Measurements from ENCODE around the gene SLC22A2.
"Not testable (repeated sequence)": the region's sequence is repeated elsewhere in the genome, so short reads cannot be mapped to it uniquely, and the experiment has no call there.

Gene SLC22A2

DNA sequence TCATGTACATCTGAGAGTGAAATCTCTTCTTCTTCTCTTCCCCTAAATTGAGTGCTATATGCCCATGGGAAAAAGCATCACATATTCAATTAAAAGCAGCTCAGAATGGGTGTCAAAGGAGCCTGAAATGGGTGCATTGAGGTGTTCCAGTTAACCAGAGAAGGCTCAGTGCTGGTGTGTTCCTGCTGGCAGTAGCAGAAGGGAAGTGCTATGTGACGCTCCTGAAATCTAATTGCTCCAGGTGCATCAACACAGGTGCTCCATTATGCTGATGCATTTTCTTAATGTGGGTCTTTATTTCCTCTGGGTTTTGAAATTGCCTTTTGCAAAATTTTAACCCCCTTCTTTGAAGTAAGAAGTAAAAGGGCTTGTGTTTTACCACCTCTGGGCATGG, 17.9 kb downstream of the SLC22A2 start:
- DNase-seq: no peak

DNA sequence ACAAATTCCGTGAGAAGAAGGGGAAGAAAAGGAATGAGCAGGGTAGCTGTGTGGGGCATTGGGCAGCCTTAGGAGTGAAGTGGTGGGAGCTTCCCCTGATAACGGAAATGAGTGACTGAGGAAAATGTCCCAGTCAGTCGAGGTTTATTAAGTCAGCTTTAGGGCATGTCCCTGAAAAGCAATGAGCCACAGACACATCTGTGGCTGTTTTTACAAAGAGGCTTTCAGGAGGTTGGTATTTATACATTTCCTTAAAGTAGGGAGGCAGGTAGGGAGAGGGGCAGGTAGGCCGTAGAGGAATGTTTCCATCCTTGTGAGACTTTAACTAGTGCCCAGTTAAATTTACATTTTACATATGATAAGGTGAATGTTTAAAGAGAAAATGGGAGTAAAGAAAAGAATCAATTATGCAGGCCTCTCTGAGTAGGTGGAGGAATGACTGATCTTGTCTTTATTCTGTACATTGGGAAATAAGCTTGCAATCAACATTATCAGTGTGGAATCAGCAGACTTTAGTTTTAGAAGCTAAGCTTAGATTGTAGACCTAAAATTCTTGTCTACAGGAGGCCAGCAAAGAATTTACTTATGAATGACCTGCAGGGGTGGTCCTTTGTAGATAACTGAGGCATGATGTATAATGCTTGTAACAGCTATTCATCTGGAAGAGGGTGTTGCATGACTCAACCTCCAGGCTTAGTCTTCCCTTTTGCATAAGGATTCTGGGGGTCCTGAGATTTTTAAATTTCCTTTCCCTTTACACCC, 18.5 kb downstream of the SLC22A2 start:
- DNase-seq: no peak

DNA sequence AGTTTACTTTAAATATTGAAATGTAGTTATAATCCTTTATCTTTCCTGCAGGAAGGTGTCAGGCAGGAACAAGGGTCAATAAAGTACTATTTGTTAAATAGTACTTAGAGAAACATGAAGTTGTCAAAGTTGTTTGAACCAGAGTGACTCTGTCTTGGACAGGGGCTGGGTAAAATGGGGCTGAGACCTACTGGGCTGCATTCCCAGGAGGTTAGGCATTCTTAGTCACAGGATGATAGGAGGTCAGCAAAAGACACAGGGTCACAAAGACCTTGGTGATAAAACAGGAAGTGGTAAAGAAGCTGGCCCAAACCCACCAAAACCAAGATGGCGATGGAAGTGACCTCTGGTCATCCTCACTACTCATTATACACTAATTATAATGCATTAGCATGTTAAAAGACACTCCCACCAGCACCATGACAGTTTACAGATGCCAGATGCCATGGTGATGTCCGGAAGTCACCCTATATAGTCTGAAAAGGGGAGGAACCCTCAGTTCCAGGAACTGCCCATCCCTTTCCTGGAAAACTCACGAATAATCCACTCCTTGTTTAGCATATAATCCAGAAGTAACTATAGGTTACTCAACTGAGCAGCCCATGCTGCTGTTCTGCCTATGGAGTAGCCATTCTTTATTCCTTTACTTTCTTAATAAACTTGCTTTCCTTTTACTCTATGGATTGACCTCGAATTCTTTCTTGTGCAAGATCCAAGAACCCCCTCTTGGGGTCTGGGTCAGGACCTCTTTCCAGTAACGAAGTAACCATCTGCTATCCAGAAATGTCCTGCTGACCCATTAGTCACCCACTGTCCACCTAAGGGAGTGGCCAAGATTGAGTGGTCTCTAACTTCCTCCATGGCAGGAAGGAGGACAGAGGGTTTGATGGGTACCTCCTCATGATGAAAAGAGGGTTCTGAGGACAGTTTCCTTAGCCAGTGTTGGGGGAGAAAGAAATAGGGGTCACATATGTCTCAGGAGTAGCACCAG, 19.6 kb downstream of the SLC22A2 start:
- no peak for DNase-seq

DNA sequence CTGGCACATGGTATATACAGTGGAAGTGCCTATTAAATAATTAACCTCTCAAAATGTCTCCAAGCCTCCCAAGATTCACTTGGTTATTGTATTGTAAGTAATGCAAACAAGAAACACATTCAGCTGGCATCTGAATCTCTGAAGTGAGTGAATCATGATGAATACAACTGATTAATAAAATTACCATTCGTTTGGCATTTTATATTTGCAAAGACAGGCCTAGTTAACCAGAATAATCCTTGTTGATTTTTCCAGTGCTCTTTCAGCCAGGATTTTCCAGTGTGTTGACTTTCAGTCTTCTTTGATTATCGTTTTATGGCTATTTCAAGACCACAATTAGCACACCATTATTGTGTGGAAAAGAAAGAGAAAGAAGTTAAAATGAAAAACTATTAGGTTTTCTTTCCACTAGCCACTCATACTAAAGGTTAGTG, 20.3 kb downstream of the SLC22A2 start:
- DNase-seq: no peak

DNA sequence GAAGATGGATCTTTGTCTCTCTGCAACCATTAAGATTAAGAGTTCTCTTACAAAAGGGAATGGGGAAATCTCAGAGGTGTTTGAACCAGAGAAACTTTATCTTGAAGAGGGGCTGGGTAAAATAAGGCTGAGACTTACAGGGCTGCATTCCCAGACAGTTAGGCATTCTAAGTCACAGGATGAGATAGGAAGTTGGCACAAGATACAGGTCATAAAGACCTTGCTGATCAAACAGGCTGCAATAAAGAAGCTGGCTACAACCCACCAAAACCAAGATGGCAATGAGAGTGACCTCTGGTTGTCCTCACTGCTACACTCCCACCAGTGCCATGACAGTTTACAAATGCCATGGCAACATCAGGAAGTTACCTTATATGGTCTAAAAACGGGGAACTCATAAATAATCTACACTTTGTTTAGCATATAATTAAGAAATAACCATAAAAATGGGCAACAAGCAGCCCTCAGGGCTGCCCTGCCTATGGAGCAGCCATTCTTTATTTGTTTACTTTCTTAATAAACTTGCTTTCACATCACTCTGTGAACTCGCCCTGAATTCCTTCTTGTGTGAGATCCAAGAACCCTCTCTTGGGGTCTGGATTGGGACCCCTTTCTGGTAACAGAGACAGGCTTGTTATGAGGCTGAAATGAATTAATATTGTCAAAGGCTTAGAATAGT, 20.9 kb downstream of the SLC22A2 start:
- not testable (repeated sequence) for DNase-seq

DNA sequence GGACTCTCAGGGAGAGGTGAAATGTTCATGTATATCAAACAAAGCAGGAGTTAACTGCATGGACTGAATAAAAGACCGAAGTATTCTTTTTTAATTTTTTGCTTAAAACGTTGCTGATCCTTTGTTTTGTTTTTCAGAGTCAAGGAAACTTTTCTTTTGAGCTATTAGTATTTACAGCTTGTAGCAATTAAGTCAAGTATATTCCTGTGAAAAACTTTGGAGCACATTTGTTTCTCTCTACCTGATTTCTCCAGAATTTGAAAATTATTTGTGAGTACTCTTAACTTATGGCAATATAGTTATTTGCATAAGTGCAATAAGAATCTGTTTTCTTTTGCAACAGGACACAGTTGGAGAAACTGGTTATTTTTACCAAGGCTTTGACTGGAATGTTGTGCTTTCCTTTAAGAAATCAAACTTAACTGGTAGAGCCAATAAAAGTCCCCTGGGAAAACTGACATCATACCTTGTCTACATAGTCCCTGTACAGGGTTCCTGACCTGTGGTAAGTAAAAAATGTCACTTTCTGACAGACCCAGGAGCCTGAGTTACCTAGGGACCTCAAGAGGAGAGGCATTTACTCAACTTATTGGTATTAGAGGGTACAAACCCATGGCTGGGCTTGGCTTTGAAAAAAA, 22.3 kb downstream of the SLC22A2 start:
- DNase-seq: not testable (repeated sequence)

DNA sequence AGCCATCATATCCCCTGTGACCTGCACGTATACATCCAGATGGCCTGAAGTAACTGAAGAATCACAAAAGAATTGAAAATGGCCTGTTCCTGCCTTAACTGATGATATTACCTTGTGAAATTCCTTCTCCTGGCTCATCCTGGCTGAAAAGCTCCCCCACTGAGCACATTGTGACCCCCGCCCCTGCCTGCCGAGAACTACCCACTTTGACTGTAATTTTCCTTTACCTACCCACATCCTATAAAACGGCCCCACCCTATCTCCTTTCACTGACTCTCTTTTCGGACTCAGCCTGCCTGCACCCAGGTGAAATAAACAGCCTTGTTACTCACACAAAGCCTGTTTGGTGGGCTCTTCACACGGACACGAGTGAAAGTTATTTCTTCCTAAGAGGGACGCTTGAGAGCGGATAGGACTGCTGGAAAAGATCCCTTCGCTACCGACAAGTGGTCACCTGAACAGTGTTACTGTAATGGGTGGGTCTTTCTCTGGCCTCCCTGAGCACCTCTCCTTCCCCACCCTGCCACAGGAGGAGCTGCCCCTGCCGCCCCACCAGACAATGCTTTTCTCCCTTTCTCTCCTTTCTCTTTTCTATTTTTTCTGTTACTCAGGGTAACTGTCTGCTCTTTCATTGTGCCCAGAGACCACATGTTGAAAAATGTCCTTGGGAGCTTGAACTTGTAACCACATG, 24.5 kb downstream of the SLC22A2 start:
- DNase-seq: not testable (repeated sequence)

DNA sequence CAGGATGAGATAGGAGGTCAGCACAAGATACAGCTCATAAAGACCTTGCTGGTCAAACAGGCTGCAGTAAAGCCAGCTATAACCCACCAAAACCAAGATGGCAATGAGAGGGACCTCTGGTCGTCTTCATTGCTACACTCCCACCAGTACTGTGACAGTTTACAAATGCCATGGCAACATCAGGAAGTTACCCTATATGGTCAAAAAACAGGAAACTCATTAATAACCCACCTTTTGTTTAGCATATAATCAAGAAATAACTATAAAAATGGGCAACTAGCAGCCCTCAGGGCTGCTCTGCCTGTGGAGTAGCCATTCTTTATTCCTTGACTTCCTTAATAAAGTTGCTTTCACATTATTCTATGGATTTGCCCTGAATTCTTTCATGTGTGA, 30.9 kb downstream of the SLC22A2 start:
- no peak for DNase-seq

DNA sequence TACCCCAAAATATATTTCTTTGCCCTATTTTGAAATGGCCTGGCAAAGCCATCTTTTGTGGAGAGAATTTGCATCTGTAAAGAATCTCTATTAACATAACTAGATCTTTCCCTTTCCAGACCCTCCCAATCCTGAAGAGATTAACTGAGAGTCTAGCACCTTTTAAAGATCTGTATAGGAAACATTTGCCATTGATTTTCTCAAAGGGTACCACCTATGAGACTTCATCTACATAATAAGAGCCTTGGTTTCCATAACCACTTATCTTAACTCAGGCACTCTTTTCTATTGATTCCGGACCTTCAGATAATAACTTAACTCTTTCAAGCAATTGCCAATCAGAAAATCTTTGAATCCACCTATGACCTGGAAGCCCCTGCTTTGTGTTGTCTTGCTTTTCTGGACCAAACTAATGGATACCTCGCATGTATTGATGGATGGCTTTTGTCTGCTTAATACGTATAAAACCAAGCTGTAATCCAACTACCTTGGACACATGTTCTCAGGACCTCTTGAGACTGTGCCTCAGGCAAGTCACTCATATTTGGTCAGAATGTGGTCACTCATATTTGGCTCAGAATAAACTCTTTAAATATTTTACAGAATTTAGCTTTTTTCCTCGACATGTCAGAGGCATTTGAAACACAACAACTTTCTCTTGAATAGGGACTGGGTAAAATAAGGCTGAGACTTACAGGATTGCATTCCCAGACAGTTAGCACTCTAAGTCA, 31.4 kb downstream of the SLC22A2 start:
- DNase-seq: no peak

DNA sequence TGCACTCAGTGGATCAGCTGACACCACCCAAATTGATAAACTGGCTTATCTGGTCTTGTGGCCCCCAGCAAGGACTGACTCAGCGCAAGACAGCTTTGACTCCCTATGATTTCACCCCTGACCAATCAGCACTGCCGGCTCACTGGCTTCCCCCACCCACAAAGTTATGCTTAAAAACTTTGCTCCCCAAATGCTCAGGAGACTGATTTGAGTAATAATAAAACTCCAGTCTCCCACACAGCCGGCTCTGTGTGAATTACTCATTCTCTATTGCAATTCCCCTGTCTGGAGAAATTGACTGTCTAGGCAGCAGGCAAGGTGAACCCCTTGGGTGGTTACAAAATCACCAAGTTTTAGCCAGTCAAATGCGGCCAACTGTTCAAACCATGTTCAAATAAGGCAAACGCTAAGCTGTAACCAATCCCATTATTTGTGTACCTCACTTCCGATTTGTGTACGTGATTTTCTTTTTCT, 32.5 kb downstream of the SLC22A2 start:
- DNase-seq: no peak

DNA sequence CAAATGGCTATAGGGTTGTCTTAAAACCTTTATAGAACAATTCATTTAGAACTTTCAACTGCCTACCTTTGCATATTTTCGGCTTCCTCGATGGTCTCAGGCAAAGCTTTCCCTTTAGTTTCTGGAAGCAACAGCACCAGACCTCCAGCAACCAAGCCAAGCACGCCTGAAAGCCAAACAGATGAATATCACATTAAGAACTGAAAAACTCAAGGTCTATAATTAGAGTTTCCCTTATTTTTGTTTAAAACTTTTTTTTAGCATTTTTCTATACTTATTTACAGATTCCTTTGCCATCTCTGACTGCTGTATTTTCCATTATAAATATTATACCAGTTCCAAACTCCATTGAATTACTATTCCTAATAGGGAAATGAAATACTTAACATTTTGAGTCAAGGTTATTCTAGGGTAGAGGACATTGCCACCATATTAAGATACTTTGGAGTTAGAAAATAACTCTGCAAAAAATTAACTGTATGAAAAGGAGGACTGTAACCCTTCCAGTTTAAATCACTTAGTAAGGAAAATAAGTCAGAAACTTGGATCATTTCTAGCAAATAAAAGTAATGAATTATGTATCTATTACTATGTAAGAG, 33.9 kb downstream of the SLC22A2 start:
- no peak for DNase-seq

DNA sequence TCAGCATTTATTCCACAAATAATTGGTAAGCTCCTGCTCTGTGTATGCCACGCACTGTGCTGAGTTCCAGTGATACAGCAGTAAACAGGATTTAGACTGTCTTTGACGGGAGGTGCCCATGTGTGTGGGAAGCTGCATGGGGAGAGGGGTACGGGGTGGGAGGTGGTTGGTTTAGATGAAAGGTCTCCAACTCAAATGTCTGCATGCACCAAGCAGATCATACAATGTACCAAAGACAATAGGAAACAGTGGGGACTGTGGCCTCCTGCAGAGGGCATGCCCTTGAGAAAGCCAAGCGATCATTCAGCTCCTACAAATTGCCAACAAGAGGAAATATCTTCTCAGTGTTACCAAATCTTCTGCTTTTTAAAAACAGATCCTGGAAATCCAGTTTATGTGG, 36.1 kb downstream of the SLC22A2 start:
- no peak for DNase-seq

DNA sequence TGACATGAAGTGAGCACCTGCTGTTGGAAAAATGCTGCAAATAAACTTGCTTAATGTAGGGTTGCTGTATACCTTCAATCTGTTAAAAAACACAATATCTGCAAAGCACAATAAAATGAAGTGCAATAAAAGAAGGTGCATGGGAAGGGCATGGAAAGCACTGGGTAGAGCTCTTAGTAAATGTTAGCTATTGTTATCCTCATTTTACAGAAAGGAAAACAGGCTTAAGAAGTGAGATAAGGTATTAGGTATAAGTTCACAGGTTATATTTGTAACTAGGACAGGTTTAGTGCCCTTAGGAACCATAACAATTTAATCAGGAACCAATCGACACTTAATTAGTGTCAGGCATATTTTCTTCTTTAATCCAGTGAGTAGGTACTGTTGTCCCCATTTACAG, 36.7 kb downstream of the SLC22A2 start:
- DNase-seq: no peak

DNA sequence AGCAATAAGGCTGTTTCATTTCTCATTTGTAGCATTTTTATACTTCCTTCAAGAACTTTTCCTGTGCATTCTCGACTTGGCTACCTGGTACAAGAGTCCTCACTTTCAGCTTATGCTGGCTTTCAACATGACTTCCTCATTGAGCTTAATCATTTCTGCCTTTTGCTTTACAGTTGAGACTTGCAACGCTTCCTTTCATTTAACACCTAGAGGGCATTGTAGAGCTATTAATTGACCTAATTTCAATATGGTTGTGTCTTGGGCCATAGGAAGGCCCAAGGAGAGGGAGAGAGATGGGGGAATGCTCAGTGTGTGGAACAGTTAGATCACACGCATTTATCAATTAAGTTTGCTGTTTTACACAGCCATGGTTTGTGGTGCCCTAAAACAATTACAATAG, 37.2 kb downstream of the SLC22A2 start:
- no peak for DNase-seq

DNA sequence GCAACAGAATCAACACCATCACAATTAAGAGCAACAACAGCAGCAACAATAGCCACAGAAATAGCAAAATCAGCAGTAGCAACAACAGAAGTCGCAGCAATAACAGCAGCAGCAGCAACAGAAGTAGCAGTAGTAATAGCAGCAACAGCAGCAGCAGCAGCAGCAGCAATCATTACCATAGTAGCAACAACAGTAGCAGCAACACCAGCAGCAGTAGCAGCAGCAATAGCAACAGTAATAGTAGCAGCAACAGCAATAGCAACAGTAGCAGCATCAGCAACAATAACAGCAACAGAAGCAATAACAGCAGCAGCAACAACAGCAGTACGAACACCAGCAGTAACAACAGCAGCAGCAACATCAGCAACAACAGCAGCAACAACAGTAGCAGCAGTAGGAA, 39.8 kb downstream of the SLC22A2 start:
- DNase-seq: no peak

DNA sequence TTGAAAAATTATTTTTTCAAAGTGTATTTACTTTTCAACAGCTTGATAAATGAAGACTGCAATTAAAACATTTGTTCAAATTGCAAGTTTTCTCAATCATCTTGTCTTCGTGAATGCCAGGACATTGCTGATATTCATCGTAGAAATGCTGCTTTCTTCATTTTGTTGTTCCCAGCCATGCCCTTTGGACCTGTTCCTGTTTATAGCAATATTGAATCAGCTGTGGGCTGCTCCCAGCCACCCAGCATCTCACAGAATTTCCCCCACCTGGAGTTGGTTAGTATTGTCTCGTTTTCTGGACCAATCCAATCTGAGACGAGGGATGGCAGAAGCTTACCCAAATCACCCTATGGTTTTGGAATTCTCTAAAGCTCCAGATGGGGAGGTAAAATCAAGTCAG, 40.8 kb downstream of the SLC22A2 start:
- DNase-seq: no peak

DNA sequence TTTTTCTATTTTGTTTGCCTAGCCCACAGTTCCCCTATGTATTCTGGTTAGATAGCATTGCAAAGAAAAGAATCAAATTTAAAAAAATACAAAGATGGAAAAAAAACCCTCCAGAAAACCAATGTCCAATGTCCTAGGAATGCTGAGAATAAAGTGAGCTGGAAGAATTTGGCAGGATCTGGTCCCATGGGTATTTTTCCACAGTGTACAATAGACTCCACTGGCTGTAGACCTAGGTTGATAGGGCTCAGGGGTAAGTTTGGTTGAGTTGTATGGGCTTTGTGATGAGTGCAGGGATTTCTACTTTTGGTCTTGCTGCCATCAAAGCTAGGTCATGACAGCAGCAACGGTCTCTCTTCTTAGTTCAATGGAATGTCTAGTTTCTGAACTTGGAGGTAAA, 41.5 kb downstream of the SLC22A2 start:
- DNase-seq: no peak

DNA sequence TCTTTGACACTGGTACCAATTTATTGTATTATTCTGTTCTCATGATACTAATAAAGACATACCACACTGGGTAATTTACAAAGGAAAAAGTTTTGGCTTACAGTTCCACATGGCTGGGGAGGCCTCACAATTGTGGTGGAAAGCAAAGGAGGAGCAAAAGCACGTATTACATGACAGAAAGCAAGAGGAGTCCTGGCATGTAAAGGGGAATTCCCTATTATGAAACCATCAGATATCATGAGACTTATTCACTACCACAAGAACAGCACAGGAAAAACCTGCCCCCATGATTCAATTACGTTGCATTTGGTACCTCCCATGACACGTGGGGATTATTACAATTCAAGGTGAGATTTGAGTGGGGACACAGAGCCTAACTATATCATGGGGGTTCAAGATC, 43.4 kb downstream of the SLC22A2 start:
- no peak for DNase-seq

DNA sequence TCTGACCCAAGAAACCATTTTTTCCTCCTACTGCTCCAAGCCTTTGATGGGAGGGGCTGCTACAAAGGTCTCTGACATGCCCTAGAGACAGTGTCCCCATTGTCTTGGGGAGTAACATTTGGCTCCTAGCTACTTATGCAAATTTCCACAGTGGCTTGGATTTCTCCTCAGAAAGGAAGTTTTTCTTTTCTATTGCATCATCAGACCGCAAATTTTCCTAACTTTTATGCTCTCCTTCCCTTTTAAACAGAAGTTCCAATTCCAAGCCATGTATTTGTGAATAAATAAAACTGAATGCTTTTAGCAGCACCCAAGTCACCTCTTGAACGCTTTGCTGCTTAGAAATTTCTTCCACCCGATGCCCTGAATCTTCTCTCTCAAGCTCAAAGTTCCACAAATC, 51.0 kb downstream of the SLC22A2 start:
- DNase-seq: no peak

DNA sequence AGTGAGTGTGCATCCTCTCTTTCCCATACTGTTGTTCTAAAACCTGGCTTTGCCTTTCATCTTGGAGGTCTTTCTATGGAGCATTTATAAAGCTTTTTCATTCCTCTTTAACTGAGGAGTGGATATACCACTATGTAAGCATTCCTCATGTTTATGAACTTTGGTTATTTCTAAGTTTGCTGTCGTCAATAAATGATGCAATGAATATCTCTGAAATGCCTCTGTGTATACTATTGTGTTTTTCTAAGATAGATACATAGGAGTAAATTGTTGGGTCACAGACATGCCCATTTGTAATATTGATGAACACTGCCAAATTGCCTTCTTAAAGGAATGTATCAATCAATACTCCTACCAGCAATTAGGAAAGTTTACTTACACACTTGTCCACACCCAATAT, 53.9 kb downstream of the SLC22A2 start:
- DNase-seq: no peak

DNA sequence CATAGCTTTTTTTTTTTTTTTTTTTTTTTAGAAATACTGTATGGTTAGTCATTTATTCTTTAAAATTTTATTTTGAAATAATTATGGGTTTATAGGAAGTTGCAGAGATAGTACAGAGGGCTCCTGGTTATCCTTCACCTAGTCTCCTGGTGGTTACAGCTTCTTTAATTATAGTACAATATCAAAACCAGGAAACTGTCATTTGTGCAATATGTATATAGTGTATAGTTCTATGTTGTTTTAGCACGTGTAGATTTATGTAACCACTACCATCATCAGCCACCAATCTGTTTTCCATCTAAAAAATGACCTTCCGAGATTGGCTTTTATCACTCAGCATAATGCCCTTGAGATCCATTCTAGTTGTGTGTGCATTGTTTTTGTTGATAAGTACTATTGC, 54.7 kb downstream of the SLC22A2 start:
- no peak for DNase-seq

All from 8988T (cell line).